Endothelial cell of umbilical vein (primary cell): ENCODE results near the gene LILRA5. TPM values are rescaled to one million over a fixed set of nuclear protein-coding genes. Genes with fewer than 3 reads are reported as not detected.
"Not testable (repeated sequence)": the region's sequence is repeated elsewhere in the genome, so short reads cannot be mapped to it uniquely, and the experiment has no call there.

Source experiments
- BruUV-seq: library from RNA; stranded (reverse); fragments of 400-500 nt; replicated peaks from 2 replicates; lab custom pipeline; 2021; lab: Mats Ljungman, UMichigan
- CTCF ChIA-PET: fragments of 300-600, 350-600 bp; sonication (Branson Sonifier 250); formaldehyde crosslinking; loops from one replicate; lab custom pipeline; 2021; ENCODE audit warnings: antibody characterized with exemption, inconsistent platforms; lab: Charles Lee
- POLR2A ChIA-PET: fragments of 300-600, 350-600 bp; sonication (Branson Sonifier 250); formaldehyde crosslinking; loops from one replicate; lab custom pipeline; 2021; ENCODE audit warnings: antibody characterized with exemption, inconsistent platforms; lab: Charles Lee
- DNase-seq: peaks from one replicate; pipeline ENCODE4 v3.0.0-alpha.2; 2011; ENCODE audit warnings: low read depth, low spot score
- FAIRE-seq: peaks from 2 replicates; lab custom pipeline; 2011; peaks lifted over from hg19 to GRCh38; lab: Jason Lieb, UNC
- H2AFZ ChIP-seq: 2 replicates; pipeline ENCODE4 v1.6.0; 2012; ENCODE audit warnings: low read depth, low read length, control low read depth, inconsistent platforms
- H3K27ac ChIP-seq: 2 replicates; pipeline ENCODE4 v1.5.1; 2011; ENCODE audit warnings: low read depth, mild to moderate bottlenecking, control low read depth, low read length, moderate library complexity; ENCODE audit not compliant: insufficient read depth
- H3K27me3 ChIP-seq, 2 experiments: 2 replicates each; pipeline versions ENCODE4 v1.6.0 to v1.6.1; 2011; ENCODE audit warnings: low read length in 2 of 2, mixed read lengths in 1 of 2; ENCODE audit not compliant: control insufficient read depth in 2 of 2, insufficient read depth in 2 of 2
- H3K36me3 ChIP-seq, 2 experiments: 2 replicates in 1 of 2; 3 replicates in 1 of 2; pipeline ENCODE4 v1.5.1; 2011; ENCODE audit warnings: low read length in 2 of 2, mild to moderate bottlenecking in 1 of 2, moderate library complexity in 1 of 2; ENCODE audit not compliant: control insufficient read depth in 2 of 2, insufficient read depth in 2 of 2; ENCODE audit errors: extremely low read depth in 1 of 2
- H3K4me1 ChIP-seq: 3 replicates; pipeline ENCODE4 v1.5.1; 2011; ENCODE audit warnings: mild to moderate bottlenecking, low read length; ENCODE audit not compliant: control insufficient read depth, insufficient read depth; ENCODE audit errors: extremely low read depth
- H3K4me2 ChIP-seq: 2 replicates; pipeline ENCODE4 v1.6.1; 2011; ENCODE audit warnings: low read length, control low read depth, mixed read lengths; ENCODE audit not compliant: insufficient read depth
- H3K4me3 ChIP-seq, 3 experiments: fragments of 200-600 bp in 1 of 3; sonication (generic), shearing (Covaris generic) in 1 of 3; replicated peaks in 1 of 3; 2 replicates each; pipeline ENCODE4 v1.5.1; 2011 to 2016; ENCODE audit warnings: control low read depth in 3 of 3, low read length in 3 of 3, mild to moderate bottlenecking in 2 of 3, inconsistent platforms in 1 of 3, low read depth in 1 of 3, moderate library complexity in 1 of 3; ENCODE audit not compliant: insufficient read depth in 1 of 3
- H3K79me2 ChIP-seq: 2 replicates; pipeline ENCODE4 v1.6.0; 2012; ENCODE audit warnings: low read length, inconsistent platforms; ENCODE audit not compliant: control insufficient read depth, insufficient read depth
- H3K9ac ChIP-seq: replicated peaks from 2 replicates; pipeline ENCODE3; 2011; ENCODE audit warnings: low read length, control low read depth; ENCODE audit not compliant: insufficient read depth; ENCODE audit errors: extremely low read depth
- H3K9me1 ChIP-seq: replicated peaks from 3 replicates; pipeline ENCODE4 v1.6.0; 2011; ENCODE audit warnings: mild to moderate bottlenecking, low read length; ENCODE audit not compliant: control insufficient read depth, insufficient read depth; ENCODE audit errors: extremely low read depth
- H3K9me3 ChIP-seq: replicated peaks from 2 replicates; pipeline ENCODE4 v1.5.1; 2012; ENCODE audit warnings: low read length, inconsistent platforms; ENCODE audit not compliant: control insufficient read depth, insufficient read depth
- H4K20me1 ChIP-seq: replicated peaks from 2 replicates; pipeline ENCODE3; 2011; ENCODE audit warnings: mild to moderate bottlenecking, low read length; ENCODE audit not compliant: control insufficient read depth, insufficient read depth; ENCODE audit errors: extremely low read depth
- EZH2 ChIP-seq: IDR thresholded peaks from 2 replicates; pipeline ENCODE4 v1.6.1; 2012; ENCODE audit warnings: borderline replicate concordance, low read depth, mild to moderate bottlenecking, moderate library complexity, low read length, inconsistent platforms; ENCODE audit not compliant: severe bottlenecking
- FOS ChIP-seq: IDR thresholded peaks from 2 replicates; pipeline ENCODE4 v1.6.1; 2011; ENCODE audit warnings: mild to moderate bottlenecking, low read length, moderate library complexity, borderline replicate concordance; ENCODE audit not compliant: insufficient read depth
- GATA2 ChIP-seq: IDR thresholded peaks from 2 replicates; pipeline ENCODE4 v1.7.0; 2011; ENCODE audit warnings: low read depth, mild to moderate bottlenecking, moderate library complexity, mixed read lengths, low read length; ENCODE audit not compliant: insufficient read length, insufficient read depth
- JUN ChIP-seq: IDR thresholded peaks from 2 replicates; pipeline ENCODE4 v1.6.1; 2011; ENCODE audit warnings: borderline replicate concordance, low read depth; ENCODE audit not compliant: insufficient read length, insufficient read depth
- MYC ChIP-seq: IDR thresholded peaks from one replicate; pipeline ENCODE4 v1.6.1; 2011; ENCODE audit warnings: mild to moderate bottlenecking, low read depth, low read length
- POLR2A ChIP-seq: IDR thresholded peaks from 2 replicates; pipeline ENCODE4 v1.6.1; 2012; ENCODE audit warnings: low read depth, mild to moderate bottlenecking, control low read depth, low read length
- POLR2AphosphoS5 ChIP-seq: IDR thresholded peaks from 2 replicates; pipeline ENCODE4 v1.6.1; 2012; ENCODE audit warnings: low read depth, mild to moderate bottlenecking, control low read depth, low read length, moderate library complexity; ENCODE audit not compliant: insufficient read depth
- dilution Hi-C: fragments of 300-500 bp; cut with MboI; formaldehyde crosslinking; loops from one replicate; pipeline ENCODE4 v1.15.0; 2019; ENCODE audit warnings: low sequenced_read_pairs; ENCODE audit not compliant: extremely low pct_ligation_motif_present
- intact Hi-C: fragments of 100-400 bp; cut with micrococcal nuclease; formaldehyde crosslinking; loops from one replicate; pipeline ENCODE4 v1.10.0; 2022
- polyA plus RNA-seq, 4 experiments: library from polyadenylated mRNA; depleted of rRNA in 3 of 4; stranded (reverse) in 3 of 4; unstranded in 1 of 4; fragments of >200 nt; gene quantifications; 2 replicates each; pipeline versions ENCODE4 v1.2.1 to v1.2.3, GENCODE V29; 2011 to 2012; ENCODE audit warnings: missing spikeins in 1 of 4
- total RNA-seq: library from RNA; stranded (reverse); gene quantifications from 2 replicates; pipeline ENCODE4 v1.2.3, GENCODE V29; 2021
- TF ChIP-seq, protein P1 (sequence below): IDR thresholded peaks from 2 replicates; pipeline ENCODE4 v1.6.1; 2011; ENCODE audit not compliant: insufficient read depth, insufficient read length
- TF ChIP-seq, protein P2 (sequence below), 2 donors: IDR thresholded peaks; 1 replicate in 1 of 2; 2 replicates in 1 of 2; pipeline ENCODE4 v1.5.1; 2011; ENCODE audit warnings: low read length in 2 of 2, mild to moderate bottlenecking in 2 of 2, moderate library complexity in 2 of 2, control low read depth in 1 of 2, inconsistent platforms in 1 of 2, low read depth in 1 of 2; ENCODE audit not compliant: insufficient read depth in 1 of 2; ENCODE audit errors: extremely low read depth in 1 of 2

LILRA5 gene
- total and polyA plus RNA-seq, 2 donors (not counting 3 experiments of a cell fraction or from before 2014, with no cell fraction given): not detected

DNA sequence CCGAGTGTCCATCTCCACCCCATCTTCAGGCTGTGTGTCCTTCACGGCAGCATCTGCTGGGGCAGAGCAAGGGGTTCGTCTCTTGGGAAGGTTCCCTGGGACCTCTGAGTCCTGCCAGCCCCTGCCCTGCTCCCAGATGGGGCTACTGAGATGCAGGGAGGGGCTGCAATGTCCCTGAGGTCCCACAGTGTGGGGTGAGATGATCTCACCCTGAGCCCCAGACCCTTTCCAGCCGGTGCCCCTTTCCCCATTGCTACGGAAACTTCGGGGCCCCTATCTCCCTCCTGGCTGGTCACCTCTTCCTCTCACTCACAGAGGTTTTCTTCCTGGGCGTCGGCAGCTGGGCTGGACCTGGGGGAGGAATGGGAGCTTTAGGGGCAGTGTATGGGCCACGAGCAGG lies 37.0 kb downstream of the LILRA5 start:
- no TSS peak for BruUV-seq
- CTCF ChIA-PET: no interaction called here
- intact Hi-C loops: no loop called here
- no peak overlapping the region for H3K4me3 ChIP-seq
- H3K9ac ChIP-seq: no peak overlapping the region
- H3K36me3 ChIP-seq: no peaks in the 10 kb centered on the region
- no peak overlapping the region for H2AFZ ChIP-seq
- no peak overlapping the region for H3K27ac ChIP-seq
- no peaks in the 10 kb centered on the region for H3K79me2 ChIP-seq
- H3K9me1 ChIP-seq: no peaks in the 10 kb centered on the region
- H3K4me1 ChIP-seq: no peaks in the 10 kb centered on the region
- FAIRE-seq (no peak), DNase-seq (no peak)
- no peaks in the 10 kb centered on the region for H4K20me1 ChIP-seq
- POLR2A ChIA-PET: no interaction called here
- dilution Hi-C loops: no loop called here
- H3K4me2 ChIP-seq: no peak overlapping the region
- H3K9me3 ChIP-seq: no peaks in the 10 kb centered on the region
- no peaks in the 10 kb centered on the region for H3K27me3 ChIP-seq
- TF ChIP-seq POLR2A (no peak), GATA2 (no peak), FOS (no peak), EZH2 (no peak), POLR2AphosphoS5 (no peak), MYC (no peak), JUN (no peak)
- TF ChIP-seq, protein P1, sequence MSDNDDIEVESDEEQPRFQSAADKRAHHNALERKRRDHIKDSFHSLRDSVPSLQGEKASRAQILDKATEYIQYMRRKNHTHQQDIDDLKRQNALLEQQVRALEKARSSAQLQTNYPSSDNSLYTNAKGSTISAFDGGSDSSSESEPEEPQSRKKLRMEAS: no peak
- TF ChIP-seq, protein P2, sequence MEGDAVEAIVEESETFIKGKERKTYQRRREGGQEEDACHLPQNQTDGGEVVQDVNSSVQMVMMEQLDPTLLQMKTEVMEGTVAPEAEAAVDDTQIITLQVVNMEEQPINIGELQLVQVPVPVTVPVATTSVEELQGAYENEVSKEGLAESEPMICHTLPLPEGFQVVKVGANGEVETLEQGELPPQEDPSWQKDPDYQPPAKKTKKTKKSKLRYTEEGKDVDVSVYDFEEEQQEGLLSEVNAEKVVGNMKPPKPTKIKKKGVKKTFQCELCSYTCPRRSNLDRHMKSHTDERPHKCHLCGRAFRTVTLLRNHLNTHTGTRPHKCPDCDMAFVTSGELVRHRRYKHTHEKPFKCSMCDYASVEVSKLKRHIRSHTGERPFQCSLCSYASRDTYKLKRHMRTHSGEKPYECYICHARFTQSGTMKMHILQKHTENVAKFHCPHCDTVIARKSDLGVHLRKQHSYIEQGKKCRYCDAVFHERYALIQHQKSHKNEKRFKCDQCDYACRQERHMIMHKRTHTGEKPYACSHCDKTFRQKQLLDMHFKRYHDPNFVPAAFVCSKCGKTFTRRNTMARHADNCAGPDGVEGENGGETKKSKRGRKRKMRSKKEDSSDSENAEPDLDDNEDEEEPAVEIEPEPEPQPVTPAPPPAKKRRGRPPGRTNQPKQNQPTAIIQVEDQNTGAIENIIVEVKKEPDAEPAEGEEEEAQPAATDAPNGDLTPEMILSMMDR (IDR thresholded peaks at IDR 0.05; ENCODE audit: extremely low read depth in 1 of 2, insufficient read depth in 1 of 2, low read depth in 1 of 2, low read length in 2 of 2): no peak

- H3K4me3 ChIP-seq, H3K27me3 ChIP-seq, H3K79me2 ChIP-seq, H3K4me2 ChIP-seq, H2AFZ ChIP-seq, BruUV-seq, H4K20me1 ChIP-seq, FAIRE-seq, POLR2A ChIA-PET, H3K4me1 ChIP-seq, H3K27ac ChIP-seq, H3K9me3 ChIP-seq, H3K9ac ChIP-seq, DNase-seq, intact Hi-C loops, H3K9me1 ChIP-seq, dilution Hi-C loops, H3K36me3 ChIP-seq: not testable (repeated sequence)
- CTCF ChIA-PET: interaction anchor here (0.6 to 1.0 kb wide), 2 partner anchors 9 to 466 kb away, joined by 3 to 5 read pairs; no protein-coding TSS in a partner anchor
Measured at GRCh38 chr19:54274516-54274915, 38.5 kb downstream of the LILRA5 start.
